ENCODE measurements around the gene ITPKC. TPM values are rescaled to one million over a fixed set of nuclear protein-coding genes. Genes with fewer than 3 reads are reported as not detected.

ITPKC gene
- total RNA-seq, 1 donor from 2014 or later, result 9.8 TPM

- Histone ChIP-seq H3K4me3 (peak overlapping the region; percentile 85), H3K4me1 (peaks cover 84% of the 10 kb centered on the region), H3K9me3 (replicated peaks) (no peaks in the 10 kb centered on the region), H3K27ac (replicated peaks) (peak overlapping the region; percentile 97), H3K36me3 (peaks cover 12% of the 10 kb centered on the region), H3K27me3 (ENCODE audit: low read depth) (no peaks in the 10 kb centered on the region)
- DNase-seq, result no peak
- no peak for TF ChIP-seq CTCF (IDR thresholded peaks at IDR 0.05; ENCODE audit: borderline replicate concordance)
- intact Hi-C loops (cut with micrococcal nuclease), result no loop called here
Measured at GRCh38 chr19:40717325-40717879, 490 bp downstream of the ITPKC start.

GRCh38 chr19:40717880-40718773 is 1.2 kb downstream of the ITPKC start:
- peak overlapping the region; percentile 97 for H3K27ac ChIP-seq (replicated peaks)

GRCh38 chr19:40718774-40719391 is 2.0 kb downstream of the ITPKC start:
- Histone ChIP-seq H3K4me1 (peaks cover 84% of the 10 kb centered on the region), H3K27me3 (ENCODE audit: low read depth) (no peaks in the 10 kb centered on the region), H3K4me3 (peak overlapping the region; percentile 85), H3K36me3 (peaks cover 17% of the 10 kb centered on the region), H3K9me3 (replicated peaks) (no peaks in the 10 kb centered on the region), H3K27ac (replicated peaks) (peak overlapping the region; percentile 97)
- intact Hi-C loops (cut with micrococcal nuclease), result no loop called here
- DNase-seq, result peak; percentile 52
- no peak for TF ChIP-seq CTCF (IDR thresholded peaks at IDR 0.05; ENCODE audit: borderline replicate concordance)

More at GRCh38 chr19:40717880-40718773, 1.2 kb downstream of the ITPKC start:
- TF ChIP-seq CTCF (IDR thresholded peaks at IDR 0.05; ENCODE audit: borderline replicate concordance), result no peak
- peaks cover 14% of the 10 kb centered on the region for H3K36me3 ChIP-seq
- H3K27me3 ChIP-seq (ENCODE audit: low read depth), result no peaks in the 10 kb centered on the region
- intact Hi-C loops (cut with micrococcal nuclease), result no loop called here
- peak overlapping the region; percentile 85 for H3K4me3 ChIP-seq
- DNase-seq, result no peak
- H3K4me1 ChIP-seq, result peaks cover 91% of the 10 kb centered on the region
- H3K9me3 ChIP-seq (replicated peaks), result no peaks in the 10 kb centered on the region

- H3K9me3 ChIP-seq (replicated peaks), result no peaks in the 10 kb centered on the region
- DNase-seq, result no peak
- intact Hi-C loops (cut with micrococcal nuclease), result no loop called here
- H3K36me3 ChIP-seq, result peaks cover 22% of the 10 kb centered on the region
- peaks cover 78% of the 10 kb centered on the region for H3K4me1 ChIP-seq
- TF ChIP-seq CTCF (IDR thresholded peaks at IDR 0.05; ENCODE audit: borderline replicate concordance), result no peak
- H3K27me3 ChIP-seq (ENCODE audit: low read depth), result no peaks in the 10 kb centered on the region
- H3K4me3 ChIP-seq, result peak overlapping the region; percentile 85
- peak overlapping the region; percentile 97 for H3K27ac ChIP-seq (replicated peaks)
Measured at GRCh38 chr19:40719414-40719894, 2.5 kb downstream of the ITPKC start.

GRCh38 chr19:40721140-40721486 is 4.2 kb downstream of the ITPKC start:
- Histone ChIP-seq H3K4me3 (peak overlapping the region; percentile 85), H3K27me3 (ENCODE audit: low read depth) (no peaks in the 10 kb centered on the region), H3K36me3 (peaks cover 37% of the 10 kb centered on the region), H3K27ac (replicated peaks) (peak overlapping the region; percentile 97), H3K9me3 (replicated peaks) (no peaks in the 10 kb centered on the region), H3K4me1 (peaks cover 65% of the 10 kb centered on the region)
- no peak for TF ChIP-seq CTCF (IDR thresholded peaks at IDR 0.05; ENCODE audit: borderline replicate concordance)
- intact Hi-C loops (cut with micrococcal nuclease), result no loop called here
- DNase-seq, result no peak
